Measurements from ENCODE around the gene REV3L.
"Not testable (repeated sequence)": the region's sequence is repeated elsewhere in the genome, so short reads cannot be mapped to it uniquely, and the experiment has no call there.

- TF ChIP-seq EP300, POLR2A, CTCF (IDR thresholded peaks at IDR 0.05): not testable (repeated sequence)
Observed at GRCh38 chr6:111505498-111505897, 22.5 kb upstream of the REV3L start.
